OCI-LY7 (cell line): Measurements from ENCODE around the gene MDC1. TPM values are rescaled to one million over a fixed set of nuclear protein-coding genes. Genes with fewer than 3 reads are reported as not detected.
"Not testable (repeated sequence)": the region's sequence is repeated elsewhere in the genome, so short reads cannot be mapped to it uniquely, and the experiment has no call there.

Source experiments
- BruUV-seq: library from RNA; stranded (reverse); fragments of 400-500 nt; replicated peaks from 2 replicates; lab custom pipeline; 2021; lab: Mats Ljungman, UMichigan
- CTCF ChIA-PET: fragments of 300-600 bp; sonication (Branson Sonifier 250); formaldehyde crosslinking; loops from one replicate; lab custom pipeline; 2022; ENCODE audit warnings: antibody characterized with exemption; ENCODE audit not compliant: unreplicated experiment; lab: Charles Lee
- POLR2A ChIA-PET: fragments of 300-600 bp; sonication (Branson Sonifier 250); formaldehyde crosslinking; loops from one replicate; lab custom pipeline; 2022; ENCODE audit warnings: antibody characterized with exemption; lab: Charles Lee
- DNase-seq: peaks from one replicate; pipeline ENCODE4 v3.0.0-alpha.2; 2015; ENCODE audit warnings: low spot score
- H2AFZ ChIP-seq: fragments of 200-600 bp; sonication (generic), shearing (Covaris generic); 2 replicates; pipeline ENCODE4 v1.6.1; 2014; ENCODE audit warnings: mild to moderate bottlenecking, antibody characterized with exemption, low read length, moderate library complexity
- H3K27ac ChIP-seq: fragments of 200-600 bp; sonication (generic); 2 replicates; pipeline ENCODE4 v1.5.1; 2014; ENCODE audit warnings: mixed run types, low read depth, mild to moderate bottlenecking, moderate library complexity, low read length, inconsistent platforms; ENCODE audit not compliant: poor library complexity, severe bottlenecking
- H3K36me3 ChIP-seq: fragments of 200-600 bp; sonication (generic); 2 replicates; pipeline ENCODE4 v1.6.1; 2014; ENCODE audit warnings: mild to moderate bottlenecking, antibody characterized with exemption, low read length, moderate library complexity, mixed read lengths; ENCODE audit not compliant: insufficient read depth
- H3K4me1 ChIP-seq: fragments of 200-600 bp; sonication (generic); 2 replicates; pipeline ENCODE4 v1.5.1; 2014; ENCODE audit warnings: mild to moderate bottlenecking, low read length; ENCODE audit not compliant: insufficient read depth, poor library complexity, severe bottlenecking
- H3K4me2 ChIP-seq: fragments of 200-600 bp; sonication (generic); 2 replicates; pipeline ENCODE4 v1.6.1; 2014; ENCODE audit warnings: mild to moderate bottlenecking, low read length
- H3K4me3 ChIP-seq: fragments of 200-600 bp; sonication (generic); 2 replicates; pipeline ENCODE4 v1.5.1; 2014; ENCODE audit warnings: mild to moderate bottlenecking, low read depth, low read length; ENCODE audit not compliant: poor library complexity, severe bottlenecking
- H3K79me2 ChIP-seq: fragments of 200-600 bp; sonication (generic); 2 replicates; pipeline ENCODE4 v1.6.1; 2016; ENCODE audit warnings: low read depth, mild to moderate bottlenecking, low read length, moderate library complexity, mixed read lengths; ENCODE audit not compliant: insufficient read depth
- H3K9me2 ChIP-seq: fragments of 200-600 bp; sonication (generic); 2 replicates; pipeline ENCODE4 v1.6.1; 2016; ENCODE audit warnings: mild to moderate bottlenecking, low read length, mixed read lengths; ENCODE audit not compliant: insufficient read depth
- H3K9me3 ChIP-seq: fragments of 200-600 bp; sonication (generic); 2 replicates; pipeline ENCODE4 v1.6.1; 2014; ENCODE audit warnings: mild to moderate bottlenecking, mixed run types, low read length, mixed read lengths
- H4K20me1 ChIP-seq: fragments of 200-600 bp; sonication (generic); 2 replicates; pipeline ENCODE4 v1.6.1; 2014; ENCODE audit warnings: mild to moderate bottlenecking, antibody characterized with exemption, low read length, moderate library complexity, mixed read lengths; ENCODE audit not compliant: insufficient read depth
- CTCF ChIP-seq: fragments of 200-600 bp; sonication (generic); conservative IDR thresholded peaks from 2 replicates; pipeline ENCODE4 v1.5.1; 2014; ENCODE audit warnings: mild to moderate bottlenecking, antibody characterized with exemption, low read length, moderate library complexity, mixed read lengths
- EZH2phosphoT487 ChIP-seq: fragments of 200-600 bp; sonication (generic); IDR thresholded peaks from 2 replicates; pipeline ENCODE4 v1.6.1; 2018; ENCODE audit warnings: low read depth, borderline replicate concordance, mild to moderate bottlenecking, mixed run types, antibody characterized with exemption, low read length, moderate library complexity, mixed read lengths
- intact Hi-C: fragments of 100-400 bp; cut with micrococcal nuclease; formaldehyde crosslinking; loops from one replicate; pipeline ENCODE4 v1.10.0; 2022; ENCODE audit not compliant: unreplicated experiment
- total RNA-seq, 2 experiments: library from RNA; depleted of rRNA in 1 of 2; stranded (reverse); fragments of >200 nt in 1 of 2; shearing (Covaris generic) in 1 of 2; gene quantifications; 2 replicates each; pipeline ENCODE4 v1.2.3, GENCODE V29; 2014 to 2022

Gene MDC1
- total RNA-seq, 2 experiments from 2014 or later: 41.6 to 107 TPM

- Histone ChIP-seq H3K27ac (peak overlapping the region; percentile 32), H3K4me2 (peak overlapping the region; percentile 95), H3K4me1 (peaks cover 45% of the 10 kb centered on the region), H3K79me2 (peaks cover 58% of the 10 kb centered on the region), H3K9me3 (no peaks in the 10 kb centered on the region), H3K9me2 (no peaks in the 10 kb centered on the region), H2AFZ (no peak overlapping the region), H3K36me3 (peaks cover 87% of the 10 kb centered on the region), H3K4me3 (peak overlapping the region; percentile 50), H4K20me1 (peaks cover 35% of the 10 kb centered on the region)
- CTCF ChIA-PET: no interaction called here
- no peak for TF ChIP-seq CTCF
- no peak for TF ChIP-seq EZH2phosphoT487
- intact Hi-C loops: loop anchor here (5.0 kb wide), 1 partner anchor 168 kb away; the partner anchor contains the start of genes GNL1 and PRR3
- DNase-seq: no peak
- POLR2A ChIA-PET: interaction anchor here (1.7 kb wide), 1 partner anchor 33 kb away, joined by 6 read pairs; no protein-coding TSS in a partner anchor
- BruUV-seq: TSS peak; percentile 74
These were observed 8.0 kb upstream of the MDC1 start for GRCh38 chr6:30724906-30725667.

GRCh38 chr6:30723843-30724741, 7.0 kb upstream of the MDC1 start:
- H3K4me3 ChIP-seq: peak overlapping the region; percentile 50
- peaks cover 78% of the 10 kb centered on the region for H3K36me3 ChIP-seq
- intact Hi-C loops: loop anchor here (5.0 kb wide), 1 partner anchor 167 kb away; the partner anchor contains the start of genes GNL1 and PRR3
- CTCF ChIA-PET: interaction anchor here (0.5 kb wide), 1 partner anchor 112 kb away, joined by 3 read pairs; no protein-coding TSS in a partner anchor
- peak overlapping the region; percentile 95 for H3K4me2 ChIP-seq
- H3K9me2 ChIP-seq, POLR2A ChIA-PET, H3K9me3 ChIP-seq, H2AFZ ChIP-seq, BruUV-seq, DNase-seq: not testable (repeated sequence)
- peaks cover 47% of the 10 kb centered on the region for H3K4me1 ChIP-seq
- peaks cover 66% of the 10 kb centered on the region for H3K79me2 ChIP-seq
- H4K20me1 ChIP-seq: peaks cover 35% of the 10 kb centered on the region
- peak overlapping the region; percentile 32 for H3K27ac ChIP-seq

- H3K9me2 ChIP-seq, BruUV-seq, H3K27ac ChIP-seq, H2AFZ ChIP-seq, POLR2A ChIA-PET, DNase-seq, H3K9me3 ChIP-seq: not testable (repeated sequence)
- H3K36me3 ChIP-seq: peaks cover 83% of the 10 kb centered on the region
- peaks cover 52% of the 10 kb centered on the region for H3K4me1 ChIP-seq
- peaks cover 35% of the 10 kb centered on the region for H4K20me1 ChIP-seq
- peak overlapping the region; percentile 95 for H3K4me2 ChIP-seq
- CTCF ChIA-PET: interaction anchor here (0.8 to 2.0 kb wide), 3 partner anchors 8 to 43 kb away, joined by 3 to 7 read pairs (median 3); no protein-coding TSS in a partner anchor
- H3K79me2 ChIP-seq: peaks cover 74% of the 10 kb centered on the region
- peak overlapping the region; percentile 91 for H3K4me3 ChIP-seq
- intact Hi-C loops: loop anchor here (5.0 kb wide), 1 partner anchor 166 kb away; the partner anchor contains the start of genes GNL1 and PRR3
These were observed 6.2 kb upstream of the MDC1 start for GRCh38 chr6:30723159-30723842.
